GM23248 (cell line): ENCODE measurements around the gene TP53RK.

Experiments used
- EZH2 ChIP-seq: fragments of 200-600 bp; sonication (generic); IDR thresholded peaks from 2 replicates; pipeline ENCODE4 v1.6.1; 2018; ENCODE audit warnings: antibody characterized with exemption, mild to moderate bottlenecking; ENCODE audit not compliant: insufficient read depth, poor library complexity, severe bottlenecking
- EZH2phosphoT487 ChIP-seq: fragments of 200-600 bp; sonication (generic); IDR thresholded peaks from 2 replicates; pipeline ENCODE4 v1.6.1; 2018; ENCODE audit warnings: antibody characterized with exemption, moderate library complexity, mild to moderate bottlenecking, low read depth; ENCODE audit not compliant: insufficient read depth

GRCh38 chr20:46715292-46715756 is 26.1 kb upstream of the TP53RK start:
- no peak for TF ChIP-seq EZH2phosphoT487
- no peak for TF ChIP-seq EZH2
